MM.1S (cell line): ENCODE data around the gene PIGS.

ENCODE experiments used
- DNase-seq: peaks from one replicate; pipeline ENCODE4 v3.0.0-alpha.2; 2015
- H2AFZ ChIP-seq: fragments of 300-600 bp; sonication (generic); 2 replicates; pipeline ENCODE4 v1.6.0; 2016; ENCODE audit warnings: antibody characterized with exemption, low read length
- H3F3A ChIP-seq: fragments of 300-600 bp; sonication (generic); 2 replicates; pipeline ENCODE4 v1.6.1; 2016; ENCODE audit warnings: mild to moderate bottlenecking, antibody characterized with exemption, low read length, moderate library complexity, mixed read lengths; ENCODE audit not compliant: insufficient read depth
- H3K27ac ChIP-seq: fragments of 300-600 bp; sonication (generic); 2 replicates; pipeline ENCODE4 v1.5.1; 2016; ENCODE audit warnings: mild to moderate bottlenecking, low read length
- H3K27me3 ChIP-seq: fragments of 300-600 bp; sonication (generic); replicated peaks from 2 replicates; pipeline ENCODE4 v1.6.0; 2016; ENCODE audit warnings: low read length; ENCODE audit not compliant: insufficient read depth
- H3K36me3 ChIP-seq: fragments of 300-600 bp; sonication (generic); replicated peaks from 2 replicates; pipeline ENCODE4 v1.6.1; 2016; ENCODE audit warnings: mild to moderate bottlenecking, low read length, mixed read lengths; ENCODE audit not compliant: insufficient read depth
- H3K4me1 ChIP-seq: fragments of 300-600 bp; sonication (generic); 2 replicates; pipeline ENCODE4 v1.6.1; 2016; ENCODE audit warnings: low read length, mixed read lengths
- H3K4me2 ChIP-seq: fragments of 300-600 bp; sonication (generic); 2 replicates; pipeline ENCODE4 v1.6.0; 2016; ENCODE audit warnings: low read depth, low read length
- H3K4me3 ChIP-seq: fragments of 300-600 bp; sonication (generic); 2 replicates; pipeline ENCODE4 v1.5.1; 2016; ENCODE audit warnings: low read length, mixed read lengths
- H3K79me2 ChIP-seq: fragments of 300-600 bp; sonication (generic); 2 replicates; pipeline ENCODE4 v1.6.1; 2016; ENCODE audit warnings: mixed run types, low read length, mixed read lengths
- H3K9ac ChIP-seq: fragments of 300-600 bp; sonication (generic); 2 replicates; pipeline ENCODE4 v1.6.1; 2016; ENCODE audit warnings: low read length, mixed read lengths
- H3K9me2 ChIP-seq: fragments of 300-600 bp; sonication (generic); replicated peaks from 2 replicates; pipeline ENCODE4 v1.6.1; 2016; ENCODE audit warnings: mild to moderate bottlenecking, low read length, mixed read lengths; ENCODE audit not compliant: insufficient read depth
- H3K9me3 ChIP-seq: fragments of 300-600 bp; sonication (generic); replicated peaks from 2 replicates; pipeline ENCODE4 v1.6.1; 2016; ENCODE audit warnings: mild to moderate bottlenecking, low read length, mixed read lengths; ENCODE audit not compliant: insufficient read depth
- H4K20me1 ChIP-seq: fragments of 300-600 bp; sonication (generic); 2 replicates; pipeline ENCODE4 v1.6.1; 2016; ENCODE audit warnings: mild to moderate bottlenecking, low read length, moderate library complexity, mixed read lengths; ENCODE audit not compliant: insufficient read depth
- CTCF ChIP-seq: fragments of 300-600 bp; sonication (generic); IDR thresholded peaks from 2 replicates; pipeline ENCODE4 v1.5.1; 2016; ENCODE audit warnings: antibody characterized with exemption, low read length, mixed read lengths
- EZH2 ChIP-seq: fragments of 300-600 bp; sonication (generic); optimal IDR thresholded peaks from 2 replicates; pipeline ENCODE3; 2017; ENCODE audit warnings: low read depth, mild to moderate bottlenecking, antibody characterized with exemption, low read length, mixed read lengths
- EZH2phosphoT487 ChIP-seq: fragments of 300-600 bp; sonication (generic); IDR thresholded peaks from 2 replicates; pipeline ENCODE4 v1.6.1; 2018; ENCODE audit warnings: antibody characterized with exemption, low read length

The PIGS gene

GRCh38 chr17:28527859-28528258 lies 43.5 kb downstream of the PIGS start:
- no peak for DNase-seq
- Histone ChIP-seq H3K9me2 (no peaks in the 10 kb centered on the region), H3K4me1 (no peaks in the 10 kb centered on the region), H3K9ac (no peak overlapping the region), H3K36me3 (no peaks in the 10 kb centered on the region), H4K20me1 (no peaks in the 10 kb centered on the region), H2AFZ (no peak overlapping the region), H3F3A (no peaks in the 10 kb centered on the region), H3K4me3 (no peak overlapping the region), H3K4me2 (no peak overlapping the region), H3K27me3 (peaks cover 96% of the 10 kb centered on the region), H3K27ac (no peak overlapping the region), H3K79me2 (no peaks in the 10 kb centered on the region), H3K9me3 (no peaks in the 10 kb centered on the region)
- no peak for TF ChIP-seq EZH2
- TF ChIP-seq EZH2phosphoT487: no peak
- TF ChIP-seq CTCF: no peak

- Histone ChIP-seq H4K20me1 (no peaks in the 10 kb centered on the region), H3K9me2 (no peaks in the 10 kb centered on the region), H3K4me1 (no peaks in the 10 kb centered on the region), H3K4me3 (no peak overlapping the region), H3K9ac (no peak overlapping the region), H3K4me2 (no peak overlapping the region), H3K79me2 (no peaks in the 10 kb centered on the region), H3K36me3 (no peaks in the 10 kb centered on the region), H3K9me3 (no peaks in the 10 kb centered on the region), H2AFZ (no peak overlapping the region), H3K27ac (no peak overlapping the region), H3F3A (no peaks in the 10 kb centered on the region), H3K27me3 (peaks cover 95% of the 10 kb centered on the region)
- DNase-seq: no peak
- TF ChIP-seq CTCF (no peak), EZH2phosphoT487 (no peak), EZH2 (no peak)
Observed at GRCh38 chr17:28527181-28527681, 44.1 kb downstream of the PIGS start.

GRCh38 chr17:28526381-28526780 lies 44.9 kb downstream of the PIGS start:
- no peaks in the 10 kb centered on the region for H3K79me2 ChIP-seq
- H3F3A ChIP-seq: no peaks in the 10 kb centered on the region
- TF ChIP-seq EZH2: no peak
- no peak for TF ChIP-seq CTCF
- TF ChIP-seq EZH2phosphoT487: no peak
- H3K9ac ChIP-seq: no peak overlapping the region
- no peak for DNase-seq
- no peak overlapping the region for H2AFZ ChIP-seq
- H3K9me3 ChIP-seq: no peaks in the 10 kb centered on the region
- H4K20me1 ChIP-seq: no peaks in the 10 kb centered on the region
- H3K27ac ChIP-seq: no peak overlapping the region
- H3K4me3 ChIP-seq: no peak overlapping the region
- H3K27me3 ChIP-seq: peaks cover 95% of the 10 kb centered on the region
- no peaks in the 10 kb centered on the region for H3K36me3 ChIP-seq
- H3K9me2 ChIP-seq: no peaks in the 10 kb centered on the region
- no peak overlapping the region for H3K4me2 ChIP-seq
- H3K4me1 ChIP-seq: no peaks in the 10 kb centered on the region
